ENCODE measurements around the gene DNAJB5. TPM values are rescaled to one million over a fixed set of nuclear protein-coding genes. Genes with fewer than 3 reads are reported as not detected.
"Not testable (repeated sequence)": the region's sequence is repeated elsewhere in the genome, so short reads cannot be mapped to it uniquely, and the experiment has no call there.

DNAJB5 gene
- total RNA-seq, 1 experiment from 2014 or later, result 3.7 TPM

GRCh38 chr9:34999576-34999975 lies 10.0 kb downstream of the DNAJB5 start:
- no peak for DNase-seq (ENCODE audit: low spot score)

DNA sequence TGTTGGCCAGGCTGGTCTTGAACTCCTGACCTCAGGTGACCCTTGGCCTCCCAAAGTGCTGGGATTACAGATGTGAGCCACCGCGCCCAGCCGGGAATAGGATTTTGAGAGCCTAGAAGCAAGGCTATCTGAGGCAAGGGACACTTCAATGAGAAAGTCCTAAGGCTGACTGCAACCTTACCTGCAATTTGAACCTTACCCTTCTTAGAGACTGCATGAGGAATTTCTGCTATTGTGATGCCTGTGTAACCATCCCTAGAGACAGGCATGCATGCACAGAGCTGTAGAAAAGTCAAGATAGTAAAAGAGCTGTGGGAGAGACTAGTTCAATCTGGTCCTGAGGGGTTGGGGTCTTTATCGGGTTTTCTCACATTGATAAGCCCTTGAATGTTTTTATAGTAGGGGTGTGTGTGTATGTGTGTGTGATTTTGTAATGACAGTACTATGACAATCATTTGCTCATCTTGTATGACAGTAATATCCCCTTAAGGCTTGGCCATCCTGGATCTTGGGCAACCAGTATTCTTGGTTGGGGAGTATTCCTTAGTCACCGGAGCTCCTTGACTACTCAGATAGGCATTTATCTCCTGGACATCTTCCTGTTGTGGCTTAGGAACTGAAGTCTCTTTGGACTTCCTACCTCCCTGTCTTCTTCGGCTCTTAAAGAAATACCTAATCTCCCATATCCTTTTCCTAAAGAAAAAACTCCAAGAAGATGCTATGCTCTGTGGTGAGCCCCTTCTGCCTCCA lies 11.2 kb downstream of the DNAJB5 start:
- no peak for DNase-seq (ENCODE audit: low spot score)

- no peak for DNase-seq (ENCODE audit: low spot score)
Measured at GRCh38 chr9:35001285-35001677, 11.7 kb downstream of the DNAJB5 start.

DNA sequence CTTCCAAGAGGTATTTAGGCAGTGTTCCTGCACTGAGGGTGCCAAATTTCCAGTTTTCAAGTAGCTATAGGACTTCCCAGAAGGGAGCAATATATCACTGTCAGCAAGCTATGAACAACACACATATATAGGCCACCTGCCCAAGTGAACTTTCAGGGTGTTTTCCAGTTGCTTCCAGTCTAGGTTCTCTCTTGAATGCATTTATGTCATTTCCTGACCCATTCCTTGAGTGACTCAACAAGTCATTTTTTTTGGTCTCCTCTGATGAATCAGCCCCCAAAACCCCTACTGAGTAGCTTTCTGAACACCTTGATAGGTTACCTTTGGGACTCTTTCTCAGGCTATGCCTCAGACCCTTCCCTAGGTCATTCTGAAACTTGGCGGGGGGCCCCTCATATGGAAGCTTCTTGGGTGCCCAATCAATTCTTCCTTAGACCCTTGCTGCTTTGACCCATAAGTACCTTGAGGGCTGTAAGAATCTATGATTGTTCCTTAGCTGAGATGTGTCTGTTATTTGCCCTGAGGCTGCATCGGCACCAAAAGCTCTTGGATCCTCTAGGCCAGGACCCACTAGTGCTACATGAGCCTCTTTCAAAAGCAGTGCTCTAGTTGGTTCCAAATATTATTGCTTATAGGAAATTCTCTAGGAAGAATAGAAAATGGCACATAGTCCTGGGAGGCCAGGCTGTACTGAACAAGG lies 12.4 kb downstream of the DNAJB5 start:
- no peak for DNase-seq (ENCODE audit: low spot score)

DNA sequence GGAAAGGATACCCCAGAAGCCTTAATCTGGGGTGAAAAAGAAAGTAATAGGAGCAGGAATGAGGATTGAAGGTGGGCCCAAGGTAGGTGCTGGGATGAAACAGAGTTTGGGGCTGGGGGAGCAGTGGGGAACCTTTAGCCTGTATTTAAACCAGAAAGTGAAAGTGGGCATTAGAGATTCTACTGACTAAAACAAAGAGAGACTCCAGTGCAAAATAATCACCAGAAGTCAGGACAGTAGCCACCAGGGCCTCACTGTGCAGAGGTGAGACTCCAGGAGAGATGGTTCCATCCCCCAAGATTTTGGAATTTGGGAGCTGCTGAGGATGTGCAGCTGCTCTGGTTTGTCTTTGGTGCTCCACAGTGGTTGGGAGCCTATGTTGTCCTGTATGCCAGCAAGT lies 13.1 kb downstream of the DNAJB5 start:
- DNase-seq (ENCODE audit: low spot score), result no peak

GRCh38 chr9:35004299-35004698 lies 14.8 kb downstream of the DNAJB5 start:
- DNase-seq (ENCODE audit: low spot score), result not testable (repeated sequence)

GRCh38 chr9:35010351-35010958 lies 20.9 kb downstream of the DNAJB5 start:
- DNase-seq (ENCODE audit: low spot score), result no peak

DNA sequence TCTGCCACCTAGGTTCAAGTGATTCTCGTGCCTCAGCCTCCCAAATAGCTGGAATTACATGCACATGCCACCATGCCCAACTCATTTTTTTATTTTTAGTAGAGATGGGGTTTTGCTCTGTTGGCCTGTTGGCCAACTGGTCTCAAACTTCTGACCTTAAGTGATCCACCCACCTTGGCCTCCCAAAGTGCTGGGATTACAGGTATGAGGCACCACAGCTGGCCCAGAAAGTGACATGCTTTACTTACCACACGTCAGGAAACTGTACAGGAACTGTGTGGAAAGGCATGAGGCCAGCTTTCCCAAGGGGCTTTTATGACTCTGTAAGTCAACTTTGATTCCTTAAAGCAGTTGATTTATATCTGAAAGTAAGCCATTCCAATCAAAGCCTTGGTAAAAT lies 25.0 kb downstream of the DNAJB5 start:
- no peak for DNase-seq (ENCODE audit: low spot score)

GRCh38 chr9:35023443-35023842 lies 33.9 kb downstream of the DNAJB5 start:
- not testable (repeated sequence) for DNase-seq (ENCODE audit: low spot score)

- DNase-seq (ENCODE audit: low spot score), result no peak
Measured at GRCh38 chr9:35026671-35027070, 37.1 kb downstream of the DNAJB5 start.

DNA sequence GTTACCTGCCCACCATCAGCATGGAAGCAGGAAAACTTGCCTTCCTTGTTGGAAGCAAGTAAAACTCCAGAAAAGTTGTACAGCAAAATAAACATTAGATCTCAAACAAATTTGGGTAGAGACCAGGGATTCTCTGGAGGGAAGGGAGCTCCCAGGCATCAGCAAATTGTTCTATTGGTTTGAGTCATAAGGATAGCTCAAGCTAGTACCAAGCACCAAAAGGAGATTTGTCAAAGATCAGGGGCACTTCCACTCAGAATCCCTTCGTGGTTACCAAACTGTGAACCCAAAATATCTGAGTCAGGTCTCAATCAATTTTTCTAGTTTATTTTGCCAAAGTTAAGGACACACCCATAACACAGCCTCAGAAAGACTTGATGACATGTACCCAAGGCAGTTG lies 37.8 kb downstream of the DNAJB5 start:
- DNase-seq (ENCODE audit: low spot score), result no peak

DNA sequence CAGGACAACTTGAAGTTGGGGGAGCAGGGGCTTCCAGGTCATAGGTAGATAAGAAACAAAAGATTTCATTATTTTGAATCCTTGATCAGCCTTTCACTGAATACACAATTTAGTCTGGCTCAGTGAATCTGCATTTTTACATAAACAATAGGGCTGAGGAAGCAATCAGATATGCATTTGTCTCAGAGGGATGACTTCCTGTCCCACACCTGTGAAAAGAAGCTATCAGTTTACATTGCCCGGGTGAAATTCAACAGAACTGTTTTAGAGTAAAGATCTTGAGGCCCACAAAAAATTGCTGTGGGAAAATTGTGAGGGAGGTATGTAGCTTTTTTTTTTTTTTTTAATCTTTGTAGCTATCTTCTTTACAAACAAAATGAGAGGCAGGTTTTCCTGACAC lies 38.3 kb downstream of the DNAJB5 start:
- no peak for DNase-seq (ENCODE audit: low spot score)

- DNase-seq (ENCODE audit: low spot score), result no peak
Measured at GRCh38 chr9:35028341-35028740, 38.8 kb downstream of the DNAJB5 start.

DNA sequence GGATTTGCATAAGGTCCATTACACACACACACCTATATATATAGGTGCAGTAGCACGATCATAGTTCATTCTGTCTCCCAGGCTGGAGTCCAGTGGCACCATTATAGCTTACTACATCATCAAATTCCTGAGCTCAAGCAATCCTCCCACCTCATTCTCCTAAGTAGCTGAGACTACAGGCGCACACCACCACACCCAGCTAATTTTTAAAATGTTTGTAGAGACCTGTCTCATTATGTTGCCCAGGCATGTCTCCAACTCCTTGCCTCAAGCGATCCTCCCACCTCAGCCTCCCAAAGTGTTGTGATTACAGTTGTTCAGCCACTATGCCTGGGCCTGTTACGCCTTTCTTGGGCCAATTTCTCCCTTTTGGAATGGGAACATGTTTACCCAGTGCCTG lies 39.7 kb downstream of the DNAJB5 start:
- DNase-seq (ENCODE audit: low spot score), result no peak

GRCh38 chr9:35029852-35030251 lies 40.3 kb downstream of the DNAJB5 start:
- DNase-seq (ENCODE audit: low spot score), result no peak

GRCh38 chr9:35033101-35033500 lies 43.6 kb downstream of the DNAJB5 start:
- no peak for DNase-seq (ENCODE audit: low spot score)

DNA sequence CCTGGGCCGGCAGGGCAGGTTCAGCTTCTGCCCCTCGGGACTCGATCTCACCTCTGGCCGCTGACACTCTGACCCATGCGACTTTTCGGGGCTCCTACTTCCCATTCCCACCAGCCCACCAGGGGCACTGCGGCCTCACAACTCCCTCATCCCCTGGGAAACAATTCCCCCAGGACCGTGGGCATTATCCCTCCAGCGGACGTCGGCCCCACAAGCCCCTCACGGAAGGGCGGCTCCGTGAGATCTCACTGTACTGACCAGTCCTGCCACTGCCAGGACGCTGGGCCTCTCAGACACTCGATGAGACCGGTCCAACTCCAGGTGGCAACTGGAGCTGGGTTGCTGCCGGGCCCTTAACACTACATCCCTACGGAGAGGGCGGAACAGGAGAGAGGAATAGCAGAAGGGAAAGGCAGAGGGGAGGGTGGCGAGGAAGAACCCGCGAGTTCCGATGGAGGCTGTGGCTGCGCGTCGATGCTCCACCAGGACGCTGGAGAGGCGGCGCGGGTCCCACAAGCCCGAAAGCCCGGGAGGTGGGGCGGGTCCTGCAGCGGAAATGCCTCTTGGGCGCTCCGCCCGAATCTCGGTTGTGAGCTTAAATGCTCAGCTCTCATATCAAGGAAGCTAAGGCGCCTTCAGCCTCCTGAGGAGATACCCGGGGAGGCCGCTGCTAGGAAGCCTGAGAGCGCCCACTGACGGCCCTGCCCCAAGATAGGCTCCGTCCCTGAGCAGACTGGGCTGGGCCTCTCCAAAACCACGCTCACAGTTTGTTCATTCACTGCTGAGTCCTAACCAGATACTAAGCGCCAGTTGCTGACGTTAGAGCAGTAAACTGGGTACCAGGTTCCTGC lies 46.5 kb downstream of the DNAJB5 start:
- no peak for DNase-seq (ENCODE audit: low spot score)

GRCh38 chr9:35042081-35042604 lies 52.6 kb downstream of the DNAJB5 start:
- DNase-seq (ENCODE audit: low spot score), result no peak

- no peak for DNase-seq (ENCODE audit: low spot score)
Measured at GRCh38 chr9:35042891-35043545, 53.5 kb downstream of the DNAJB5 start.

- DNase-seq (ENCODE audit: low spot score), result no peak
Measured at GRCh38 chr9:35044071-35044470, 54.5 kb downstream of the DNAJB5 start.

Data from HT-29 (cell line).